Stimulated activated CD8-positive, alpha-beta memory T cell treated with anti-CD3 and anti-CD28 coated beads, Interleukin-12 subunit alpha, Interleukin-12 subunit beta, amount 100 ng/mL, for 24 hours (primary cell): Measurements from ENCODE around the gene BMP6.

Experiments
- DNase-seq: peaks from one replicate; pipeline ENCODE4 v3.0.0-alpha.2; 2020; ENCODE audit errors: extremely low read depth

The BMP6 gene

DNA sequence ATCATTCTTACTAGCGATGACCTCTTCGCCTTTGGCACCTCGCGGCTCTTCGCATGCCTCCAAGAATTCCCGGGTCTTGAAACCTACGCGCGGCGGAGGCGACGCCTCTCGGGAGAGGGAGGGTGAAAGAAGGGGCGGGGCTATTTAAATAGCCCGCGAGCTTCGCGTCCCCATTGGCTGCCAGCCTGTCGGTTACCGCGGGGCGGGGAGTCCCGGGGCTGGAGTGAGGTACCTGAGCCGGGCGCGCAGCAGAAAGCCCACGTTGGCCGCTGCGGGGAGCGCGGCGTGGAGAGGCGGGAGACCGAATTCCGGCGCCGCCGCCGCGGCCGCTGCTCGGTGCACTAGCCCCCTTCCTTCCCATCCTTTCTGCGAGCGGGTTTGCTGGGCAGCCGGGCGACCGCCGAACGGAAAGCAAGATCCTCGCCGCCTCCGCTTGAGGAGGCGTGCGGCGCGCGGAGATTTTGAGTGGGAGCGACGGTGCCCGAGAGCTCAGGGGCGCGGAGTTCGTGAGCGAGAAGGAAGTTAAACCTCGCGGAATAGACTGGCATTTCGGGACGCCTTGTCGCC, at the start of gene BMP6:
Gene BMP6, plus strand, starts transcription at position 251 of the 567 bp plus-strand sequence. CDS start 857 bp downstream, outside the sequence.
- DNase-seq: peak; percentile 31

- no peak for DNase-seq
Measured at GRCh38 chr6:7677229-7677628, 48.7 kb upstream of the BMP6 start.

GRCh38 chr6:7680393-7681075, 45.4 kb upstream of the BMP6 start:
- DNase-seq: no peak

DNA sequence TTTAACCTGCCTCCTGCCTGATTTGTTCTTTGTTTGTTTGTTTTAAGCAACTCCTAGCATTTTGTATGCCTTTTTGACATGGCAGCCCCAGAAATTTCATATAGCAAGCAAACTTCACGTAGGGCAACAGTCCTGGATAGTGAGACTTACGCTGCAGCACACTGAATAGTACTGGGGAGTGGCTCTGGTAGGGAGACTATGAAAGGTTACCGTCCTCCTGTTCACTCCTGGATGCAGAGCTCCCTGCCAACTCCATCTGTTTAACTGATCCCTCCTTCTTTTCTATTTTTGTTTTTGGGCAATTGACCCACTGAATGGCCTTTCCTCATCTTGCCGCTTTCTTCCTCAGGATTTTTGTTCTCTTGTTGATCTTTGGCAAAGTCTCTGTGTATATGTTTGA, 44.5 kb upstream of the BMP6 start:
- DNase-seq: no peak

- DNase-seq: no peak
Measured at GRCh38 chr6:7684076-7684475, 41.8 kb upstream of the BMP6 start.

DNA sequence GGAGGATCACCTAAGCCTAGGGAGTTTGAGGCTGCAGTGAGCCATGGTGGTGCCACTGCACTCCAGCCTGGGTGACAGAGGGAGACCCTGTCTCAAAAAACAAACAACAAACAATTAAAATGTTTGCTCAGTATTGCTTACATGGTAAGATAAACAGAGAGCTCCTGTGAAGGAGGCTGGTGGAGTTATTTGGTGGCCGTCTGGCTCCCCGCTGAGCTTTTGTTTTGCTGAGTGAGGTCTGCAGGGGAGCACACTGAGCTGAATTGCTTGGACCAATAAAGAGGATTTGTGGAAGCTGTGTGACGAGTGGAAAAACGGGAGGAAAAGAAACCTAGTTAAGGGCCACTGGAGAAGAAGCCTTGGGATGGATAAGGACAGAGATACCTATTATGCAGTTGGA, 41.1 kb upstream of the BMP6 start:
- DNase-seq: no peak

- DNase-seq: no peak
Measured at GRCh38 chr6:7685276-7685675, 40.6 kb upstream of the BMP6 start.

DNA sequence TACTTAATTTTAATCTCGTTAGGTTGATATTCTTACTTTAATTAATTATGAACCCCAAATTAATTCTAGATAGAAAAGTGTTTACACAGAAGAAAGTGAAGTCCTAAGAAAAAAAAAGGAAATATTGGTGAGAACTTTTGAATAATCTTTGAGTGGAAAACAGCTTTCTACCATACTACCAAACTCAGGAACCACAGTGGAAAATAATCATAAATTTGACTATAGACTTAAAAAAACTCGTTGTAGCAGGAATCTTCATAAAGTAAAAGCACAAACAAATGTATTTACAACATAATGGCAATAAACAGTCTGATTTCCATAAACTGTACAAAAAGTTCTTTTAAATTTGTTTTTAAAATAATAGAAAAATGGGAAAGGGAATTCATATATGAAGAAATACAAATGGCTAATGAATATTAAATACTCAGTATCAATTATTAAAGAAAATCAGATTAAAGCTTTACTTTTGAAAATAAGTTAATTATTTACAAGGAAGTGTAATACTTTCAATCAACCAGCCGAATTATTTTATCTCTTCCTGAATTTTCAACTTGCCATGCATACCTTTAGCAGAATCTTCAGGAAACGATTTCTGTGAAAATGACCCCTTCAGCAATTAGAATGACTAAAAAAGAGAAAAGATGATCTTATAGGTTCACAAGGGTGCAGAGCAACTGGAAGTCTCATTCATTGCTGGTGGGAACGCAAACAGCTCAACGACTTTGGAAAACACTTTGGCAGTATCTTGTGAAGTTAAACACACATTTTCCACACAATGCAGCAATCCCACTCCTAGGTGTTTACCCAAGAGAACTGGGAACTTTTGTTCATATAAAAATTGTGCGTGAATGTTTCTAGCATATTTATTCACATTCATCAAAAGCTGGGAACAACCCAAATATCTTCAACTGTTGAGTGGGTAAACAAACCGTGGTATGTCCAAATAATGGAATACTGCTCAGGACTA, 38.5 kb upstream of the BMP6 start:
- DNase-seq: no peak

DNA sequence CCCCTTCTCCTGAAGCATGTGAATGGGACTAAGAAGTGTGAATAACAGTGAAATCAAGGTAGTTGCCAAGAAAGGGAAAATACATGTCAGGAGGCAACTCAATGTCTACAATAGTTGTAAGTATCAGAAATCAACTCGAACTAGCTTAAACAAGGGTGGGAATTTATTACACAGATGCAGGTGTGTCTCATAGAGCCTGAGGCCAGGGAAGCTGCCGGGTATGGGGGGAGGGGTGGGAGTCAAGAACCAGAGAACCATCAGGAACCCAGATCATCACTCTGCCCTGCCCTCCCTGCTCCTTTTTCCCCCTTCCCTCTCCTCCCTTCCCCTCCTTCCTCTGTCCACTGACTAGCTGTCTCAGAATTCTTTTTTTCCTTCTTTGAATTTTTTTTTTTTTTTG, 34.9 kb upstream of the BMP6 start:
- no peak for DNase-seq

DNA sequence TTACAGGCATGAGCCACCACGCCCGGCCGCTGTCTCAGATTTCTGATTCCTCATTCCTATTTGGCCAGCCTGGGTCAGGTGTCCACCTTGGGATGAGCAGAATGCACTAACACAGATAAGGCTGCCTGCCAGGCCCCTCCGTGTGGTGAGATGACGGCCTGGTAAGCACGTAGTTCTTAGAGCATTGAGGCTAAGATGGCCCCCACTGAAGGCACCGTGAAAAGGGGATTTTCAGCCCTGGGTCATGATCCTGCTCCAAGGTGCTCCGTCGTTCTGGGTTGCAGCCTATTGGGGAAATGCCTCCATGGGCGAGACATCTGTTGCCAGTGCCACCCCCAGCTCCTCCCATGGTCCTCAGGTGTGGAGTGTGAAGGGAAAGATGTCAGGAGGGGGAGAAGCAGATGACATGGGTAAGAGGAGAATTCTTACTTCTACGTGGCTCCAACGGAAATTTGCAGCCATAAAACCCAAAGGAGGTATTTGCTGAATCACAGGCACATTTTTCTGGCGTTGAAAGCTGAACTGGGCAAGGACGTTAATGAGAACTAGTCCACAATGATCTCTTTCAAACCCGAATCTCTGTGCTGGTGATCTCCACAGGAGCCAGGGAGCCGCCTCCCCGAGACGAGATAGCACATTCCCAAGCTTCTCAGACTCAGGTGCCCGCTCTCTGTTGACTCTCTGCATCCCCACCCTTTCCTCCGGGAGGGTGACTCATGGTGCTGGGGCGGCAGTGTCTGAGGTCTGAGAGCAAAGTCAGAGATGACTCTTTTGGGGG, 34.0 kb upstream of the BMP6 start:
- no peak for DNase-seq

DNA sequence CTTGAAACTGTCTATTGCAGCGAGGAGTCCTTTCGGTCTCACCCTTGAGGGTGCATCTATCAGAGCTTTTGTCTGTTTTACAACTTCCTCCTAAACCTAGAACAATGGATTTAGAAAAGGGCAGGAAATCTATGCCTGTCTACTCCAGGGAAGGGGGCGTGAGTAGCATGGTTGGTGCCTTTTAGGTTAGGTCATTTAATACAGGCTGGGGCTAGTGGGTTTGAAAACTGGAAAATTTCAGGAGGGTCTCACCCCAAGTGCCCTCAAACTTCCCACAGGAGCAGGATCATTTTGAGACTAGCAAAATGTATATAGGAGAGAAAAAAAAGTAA, 33.5 kb upstream of the BMP6 start:
- no peak for DNase-seq

- no peak for DNase-seq
Measured at GRCh38 chr6:7693827-7694226, 32.1 kb upstream of the BMP6 start.

DNA sequence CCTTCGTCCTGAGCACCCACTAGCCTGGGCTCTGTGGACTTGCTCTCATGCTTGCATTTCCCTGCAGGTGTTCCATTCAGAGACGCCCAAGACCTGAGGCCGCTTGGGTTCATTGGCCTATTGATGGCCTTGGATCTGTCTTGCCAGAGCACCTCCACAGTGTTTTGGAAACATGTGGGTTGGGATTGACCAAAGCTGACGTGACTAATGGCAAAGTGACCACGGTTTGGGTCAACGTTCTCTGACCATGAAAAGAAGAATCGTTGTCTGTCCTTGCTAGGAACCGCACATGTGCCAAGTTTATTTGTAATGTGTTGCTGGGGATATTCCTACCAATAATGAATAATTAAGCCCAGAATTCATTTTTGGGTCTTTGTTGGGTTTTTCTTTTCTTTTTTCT, 29.8 kb upstream of the BMP6 start:
- no peak for DNase-seq

DNA sequence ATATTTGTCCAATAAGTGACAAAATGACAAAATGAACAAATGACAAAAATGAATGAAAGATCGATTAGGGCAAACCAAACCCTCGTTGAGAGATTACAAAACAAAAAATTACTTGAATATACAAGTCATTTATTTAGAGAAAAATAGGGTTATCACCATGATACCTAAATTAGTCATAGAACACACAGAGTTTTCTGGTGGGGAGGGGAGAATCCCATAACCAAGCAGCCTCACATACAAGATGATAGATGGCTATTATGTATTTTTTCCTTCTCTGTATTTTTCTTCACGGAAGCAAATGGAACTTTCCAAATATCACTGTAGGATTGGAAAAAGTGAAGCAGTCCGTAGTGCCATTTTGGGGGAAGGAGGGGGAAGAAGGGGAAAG, 28.5 kb upstream of the BMP6 start:
- DNase-seq: no peak

DNA sequence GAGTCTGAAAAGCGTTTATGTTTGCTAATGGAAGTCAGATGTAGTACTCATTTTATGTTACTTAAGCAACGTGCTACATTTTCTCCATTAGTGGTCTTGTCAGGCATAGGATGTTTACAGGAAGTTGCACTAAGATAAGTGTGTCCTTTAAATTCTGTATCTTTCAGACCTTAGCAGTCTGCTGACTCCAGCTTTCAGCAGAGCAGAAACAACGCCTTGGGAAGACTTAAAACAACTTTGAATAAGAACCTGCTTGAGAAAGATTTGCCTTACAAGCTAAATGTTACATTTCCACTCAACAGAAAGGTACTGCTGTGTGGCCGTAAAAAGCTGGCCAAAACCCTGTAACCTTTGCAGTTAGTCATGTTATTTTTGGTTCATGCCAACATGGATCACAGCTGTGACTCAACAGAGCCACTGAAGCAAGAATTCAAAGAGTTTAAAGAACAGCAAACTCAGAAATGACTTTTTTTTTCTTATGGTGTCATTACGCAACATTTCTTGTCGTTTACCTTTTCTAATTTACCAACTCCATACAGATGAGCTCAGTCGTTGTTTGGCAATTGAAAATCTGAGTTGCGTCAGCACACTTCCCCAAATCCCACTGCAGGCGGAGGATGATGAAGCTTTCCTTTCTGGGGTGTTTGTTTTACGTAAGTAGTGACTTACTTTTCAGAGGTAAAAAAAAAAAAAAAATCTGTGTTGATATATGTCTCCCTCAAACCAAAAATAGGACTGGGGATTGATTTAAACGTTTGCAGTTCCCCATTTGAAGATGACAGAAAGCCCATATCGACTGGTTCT, 27.9 kb upstream of the BMP6 start:
- no peak for DNase-seq

DNA sequence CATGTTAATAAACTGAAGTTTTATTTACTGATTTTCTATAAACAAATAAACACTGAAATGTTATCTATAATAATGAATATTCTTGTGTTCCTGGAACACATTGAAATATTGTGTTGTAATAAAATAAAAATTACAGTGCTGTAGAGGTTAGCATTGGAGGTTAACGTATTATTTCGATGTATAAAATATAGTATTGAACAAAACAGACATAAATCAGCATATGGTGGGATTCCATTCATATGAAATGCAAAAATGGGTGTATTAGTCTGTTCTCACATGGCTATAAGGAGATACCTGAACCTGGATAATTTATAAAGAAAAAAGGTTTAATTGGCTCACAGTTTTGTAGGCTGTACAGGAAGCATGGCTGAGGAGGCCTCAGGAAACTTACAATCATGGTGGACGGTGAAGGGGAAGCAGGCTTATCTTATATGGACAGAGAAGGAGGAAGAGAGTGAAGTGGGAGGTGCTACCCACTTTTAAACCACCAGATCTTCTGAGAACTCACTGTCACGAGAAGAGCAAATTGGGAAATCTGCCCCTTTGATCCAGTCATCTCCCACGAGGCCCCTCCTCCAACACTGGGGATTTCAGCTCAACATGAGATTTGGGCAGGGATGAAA, 24.6 kb upstream of the BMP6 start:
- DNase-seq: no peak

GRCh38 chr6:7703148-7703680, 22.7 kb upstream of the BMP6 start:
- DNase-seq: no peak

GRCh38 chr6:7705483-7705882, 20.4 kb upstream of the BMP6 start:
- DNase-seq: no peak

DNA sequence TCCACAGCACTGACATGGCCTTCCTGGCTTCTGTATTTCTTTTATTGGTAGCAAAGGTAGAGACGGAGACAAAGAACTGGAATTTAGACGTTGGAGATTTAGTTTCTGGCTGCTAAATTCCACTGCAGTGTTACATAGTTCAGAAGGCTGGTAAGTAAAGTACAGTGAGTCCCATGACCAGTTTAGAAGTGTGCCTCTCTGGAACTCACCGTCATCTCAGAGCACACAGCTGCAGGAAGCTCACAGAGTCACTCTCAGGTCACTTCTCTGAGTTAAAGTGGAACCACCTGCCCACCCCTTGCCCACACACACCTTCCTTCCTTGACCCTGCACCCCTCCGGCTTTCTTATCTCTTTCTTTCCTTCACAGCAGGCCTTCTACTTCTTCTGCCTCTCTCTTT, 19.6 kb upstream of the BMP6 start:
- no peak for DNase-seq

DNA sequence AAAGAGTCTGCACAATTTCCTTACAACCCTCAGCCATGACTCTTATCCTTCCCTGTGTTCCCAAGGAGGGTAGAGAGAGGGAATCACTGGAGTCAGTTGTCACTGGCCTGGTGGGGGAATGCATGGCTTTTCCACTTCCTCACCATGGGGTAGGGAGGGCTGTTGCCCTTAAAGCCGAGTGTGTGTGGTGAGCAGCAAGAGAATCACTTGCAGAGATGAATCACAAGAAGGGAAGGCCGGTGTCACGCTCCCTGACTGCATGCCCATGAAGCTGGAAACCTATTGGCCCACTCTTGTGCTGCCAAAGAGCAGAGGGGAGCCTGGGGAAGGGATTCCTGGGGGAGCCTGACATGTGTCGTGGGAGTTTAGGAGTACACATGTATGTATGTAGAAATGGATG, 18.1 kb upstream of the BMP6 start:
- no peak for DNase-seq
